Transverse colon (tissue), 3 donors: Measurements from ENCODE around the gene CFAP46.
"Not testable (repeated sequence)": the region's sequence is repeated elsewhere in the genome, so short reads cannot be mapped to it uniquely, and the experiment has no call there.

Source experiments
- EP300 ChIP-seq: sonication (generic); formaldehyde crosslinking; IDR thresholded peaks from one replicate; pipeline ENCODE4 v1.6.1; 2017; ENCODE audit warnings: antibody characterized with exemption, low read depth
- POLR2A ChIP-seq: fragments of 450-650 bp; IDR thresholded peaks from one replicate; pipeline ENCODE4 v1.6.1; 2016; ENCODE audit warnings: antibody characterized with exemption, mild to moderate bottlenecking, moderate library complexity
- TF ChIP-seq, protein P1 (sequence below), 5 experiments: fragments of 200-600 bp in 3 of 5; fragments of 450-650 bp in 2 of 5; sonication (generic) in 3 of 5; IDR thresholded peaks; 1 replicate in 2 of 5; 2 replicates in 3 of 5; pipeline ENCODE4 v1.5.1; 2016 to 2017; ENCODE audit warnings: antibody characterized with exemption in 5 of 5, inconsistent platforms in 3 of 5, mild to moderate bottlenecking in 2 of 5, moderate library complexity in 1 of 5

DNA sequence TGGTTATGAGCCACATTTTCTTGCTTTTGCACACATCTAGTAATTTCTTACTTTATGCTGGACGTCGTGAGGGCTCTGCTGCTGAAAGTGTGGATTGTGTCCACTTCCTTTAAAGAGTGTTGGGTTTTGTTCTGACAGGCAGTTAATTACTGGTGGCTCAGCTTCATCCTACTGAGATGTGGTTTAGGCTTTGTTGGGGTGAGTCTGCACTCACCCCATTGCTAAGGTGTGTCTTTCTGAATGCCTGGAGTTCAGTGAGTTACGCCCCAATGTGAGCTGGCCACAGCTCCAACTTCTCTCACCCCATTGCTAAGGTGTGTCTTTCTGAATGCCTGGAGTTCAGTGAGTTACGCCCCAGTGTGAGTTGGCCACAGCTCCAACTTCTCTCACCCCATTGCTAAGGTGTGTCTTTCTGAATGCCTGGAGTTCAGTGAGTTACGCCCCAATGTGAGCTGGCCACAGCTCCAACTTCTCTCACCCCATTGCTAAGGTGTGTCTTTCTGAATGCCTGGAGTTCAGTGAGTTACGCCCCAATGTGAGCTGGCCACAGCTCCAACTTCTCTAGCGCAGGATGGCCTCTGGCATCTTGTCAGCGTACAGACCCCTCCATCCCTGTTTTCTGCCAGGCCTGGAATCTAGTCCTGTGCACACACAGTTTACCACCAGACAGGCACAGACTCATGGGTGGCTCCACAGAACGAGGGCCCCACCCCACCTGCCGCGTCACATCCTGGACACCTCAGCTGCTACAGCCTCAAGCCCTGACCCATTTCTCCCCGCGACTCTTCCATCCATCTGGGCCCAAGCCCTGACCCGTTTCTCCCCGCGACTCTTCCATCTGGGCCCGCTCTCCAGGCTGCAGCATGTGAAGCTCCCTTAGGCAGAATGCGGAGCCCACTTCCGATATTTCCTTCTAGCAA, 39.5 kb downstream of the CFAP46 start:
- TF ChIP-seq, protein P1, sequence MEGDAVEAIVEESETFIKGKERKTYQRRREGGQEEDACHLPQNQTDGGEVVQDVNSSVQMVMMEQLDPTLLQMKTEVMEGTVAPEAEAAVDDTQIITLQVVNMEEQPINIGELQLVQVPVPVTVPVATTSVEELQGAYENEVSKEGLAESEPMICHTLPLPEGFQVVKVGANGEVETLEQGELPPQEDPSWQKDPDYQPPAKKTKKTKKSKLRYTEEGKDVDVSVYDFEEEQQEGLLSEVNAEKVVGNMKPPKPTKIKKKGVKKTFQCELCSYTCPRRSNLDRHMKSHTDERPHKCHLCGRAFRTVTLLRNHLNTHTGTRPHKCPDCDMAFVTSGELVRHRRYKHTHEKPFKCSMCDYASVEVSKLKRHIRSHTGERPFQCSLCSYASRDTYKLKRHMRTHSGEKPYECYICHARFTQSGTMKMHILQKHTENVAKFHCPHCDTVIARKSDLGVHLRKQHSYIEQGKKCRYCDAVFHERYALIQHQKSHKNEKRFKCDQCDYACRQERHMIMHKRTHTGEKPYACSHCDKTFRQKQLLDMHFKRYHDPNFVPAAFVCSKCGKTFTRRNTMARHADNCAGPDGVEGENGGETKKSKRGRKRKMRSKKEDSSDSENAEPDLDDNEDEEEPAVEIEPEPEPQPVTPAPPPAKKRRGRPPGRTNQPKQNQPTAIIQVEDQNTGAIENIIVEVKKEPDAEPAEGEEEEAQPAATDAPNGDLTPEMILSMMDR (IDR thresholded peaks at IDR 0.05) = not testable (repeated sequence)
- not testable (repeated sequence) for TF ChIP-seq EP300, POLR2A
